Mucosa of descending colon (tissue), 3 donors: ENCODE data around the gene NHS. TPM values are rescaled to one million over a fixed set of nuclear protein-coding genes. Genes with fewer than 3 reads are reported as not detected.

Source experiments
- ATAC-seq: fragments of 200-7000 bp; cut with Tn5 transposase; one replicate; pipeline ENCODE4 v1.9.1; 2020; ENCODE audit warnings: mild to moderate bottlenecking, moderate library complexity
- DNase-seq, 3 donors: peaks; one replicate each; pipeline ENCODE4 v3.0.0-alpha.2; 2020
- H3K36me3 ChIP-seq: fragments of 200-600 bp; one replicate; pipeline ENCODE4 v1.8.0; 2021; ENCODE audit warnings: low read depth, mild to moderate bottlenecking
- H3K4me1 ChIP-seq: fragments of 200-600 bp; one replicate; pipeline ENCODE4 v1.8.0; 2021; ENCODE audit warnings: low read depth, mild to moderate bottlenecking
- H3K4me3 ChIP-seq: fragments of 200-600 bp; one replicate; pipeline ENCODE4 v1.8.0; 2021; ENCODE audit warnings: mild to moderate bottlenecking
- H3K9me3 ChIP-seq: fragments of 200-600 bp; one replicate; pipeline ENCODE4 v1.8.0; 2021; ENCODE audit warnings: mild to moderate bottlenecking
- intact Hi-C, 2 donors: fragments of 100-400 bp; cut with DNase I in 1 of 2; cut with micrococcal nuclease in 1 of 2; formaldehyde crosslinking; loops; one replicate each; pipeline versions ENCODE4 v1.11.0 to v1.11.1; 2022; cut with DNase I, micrococcal nuclease
- total RNA-seq, 3 donors: library from RNA; stranded (reverse); fragmentation: NEBNext Ultra II Directional in 2 of 3; extraction: Animal tissue kit (Norgen Biotek cat#: 25700) in 2 of 3; gene quantifications; one replicate each; pipeline versions ENCODE4 v1.2.1 to v1.2.4, GENCODE V29; 2021 to 2023
- TF ChIP-seq, protein P1 (sequence below): fragments of 200-600 bp; IDR thresholded peaks from one replicate; pipeline ENCODE4 v1.8.0; 2022; ENCODE audit warnings: antibody characterized with exemption, mild to moderate bottlenecking
- donor health status: DM: no; HTN: no; CAD: no; lungs with moderate emphysema.
- donor health status: DM: no; HTN: no; CAD: no.
- donor health status: DM: no; HTN: yes; CAD: no.

Gene NHS
- total RNA-seq, 3 donors from 2014 or later, result 1.8 to 11.7 (median 2.1) TPM

GRCh38 chrX:17623750-17624149 is 248.8 kb downstream of the NHS start:
- ATAC-seq, result no peak
- no peaks in the 10 kb centered on the region for H3K36me3 ChIP-seq
- no peak for DNase-seq
- no peak overlapping the region for H3K4me3 ChIP-seq
- H3K9me3 ChIP-seq, result no peaks in the 10 kb centered on the region
- TF ChIP-seq, protein P1, sequence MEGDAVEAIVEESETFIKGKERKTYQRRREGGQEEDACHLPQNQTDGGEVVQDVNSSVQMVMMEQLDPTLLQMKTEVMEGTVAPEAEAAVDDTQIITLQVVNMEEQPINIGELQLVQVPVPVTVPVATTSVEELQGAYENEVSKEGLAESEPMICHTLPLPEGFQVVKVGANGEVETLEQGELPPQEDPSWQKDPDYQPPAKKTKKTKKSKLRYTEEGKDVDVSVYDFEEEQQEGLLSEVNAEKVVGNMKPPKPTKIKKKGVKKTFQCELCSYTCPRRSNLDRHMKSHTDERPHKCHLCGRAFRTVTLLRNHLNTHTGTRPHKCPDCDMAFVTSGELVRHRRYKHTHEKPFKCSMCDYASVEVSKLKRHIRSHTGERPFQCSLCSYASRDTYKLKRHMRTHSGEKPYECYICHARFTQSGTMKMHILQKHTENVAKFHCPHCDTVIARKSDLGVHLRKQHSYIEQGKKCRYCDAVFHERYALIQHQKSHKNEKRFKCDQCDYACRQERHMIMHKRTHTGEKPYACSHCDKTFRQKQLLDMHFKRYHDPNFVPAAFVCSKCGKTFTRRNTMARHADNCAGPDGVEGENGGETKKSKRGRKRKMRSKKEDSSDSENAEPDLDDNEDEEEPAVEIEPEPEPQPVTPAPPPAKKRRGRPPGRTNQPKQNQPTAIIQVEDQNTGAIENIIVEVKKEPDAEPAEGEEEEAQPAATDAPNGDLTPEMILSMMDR, result no peak
- H3K4me1 ChIP-seq, result no peaks in the 10 kb centered on the region
- intact Hi-C loops, result no loop called here

GRCh38 chrX:17627026-17627425 is 252.0 kb downstream of the NHS start:
- intact Hi-C loops, result no loop called here
- Histone ChIP-seq H3K36me3 (no peaks in the 10 kb centered on the region), H3K9me3 (no peaks in the 10 kb centered on the region), H3K4me1 (no peaks in the 10 kb centered on the region), H3K4me3 (no peak overlapping the region)
- ATAC-seq (no peak), DNase-seq (no peak)
- TF ChIP-seq, protein P1, result no peak

- DNase-seq (no peak), ATAC-seq (no peak)
- intact Hi-C loops, result no loop called here
- Histone ChIP-seq H3K4me3 (no peak overlapping the region), H3K9me3 (no peaks in the 10 kb centered on the region), H3K4me1 (no peaks in the 10 kb centered on the region), H3K36me3 (no peaks in the 10 kb centered on the region)
- TF ChIP-seq, protein P1, result no peak
These were observed 254.0 kb downstream of the NHS start for GRCh38 chrX:17628976-17629375.

GRCh38 chrX:17629519-17629918 is 254.5 kb downstream of the NHS start:
- Histone ChIP-seq H3K4me3 (no peak overlapping the region), H3K36me3 (no peaks in the 10 kb centered on the region), H3K9me3 (no peaks in the 10 kb centered on the region), H3K4me1 (no peaks in the 10 kb centered on the region)
- no peak for ATAC-seq
- TF ChIP-seq, protein P1, result no peak
- DNase-seq, result no peak
- intact Hi-C loops, result no loop called here

GRCh38 chrX:17631647-17632046 is 256.6 kb downstream of the NHS start:
- H3K36me3 ChIP-seq, result no peaks in the 10 kb centered on the region
- DNase-seq, result no peak
- TF ChIP-seq, protein P1, result no peak
- no peak for ATAC-seq
- no peak overlapping the region for H3K4me3 ChIP-seq
- no peaks in the 10 kb centered on the region for H3K9me3 ChIP-seq
- H3K4me1 ChIP-seq, result no peaks in the 10 kb centered on the region
- intact Hi-C loops, result no loop called here

DNA sequence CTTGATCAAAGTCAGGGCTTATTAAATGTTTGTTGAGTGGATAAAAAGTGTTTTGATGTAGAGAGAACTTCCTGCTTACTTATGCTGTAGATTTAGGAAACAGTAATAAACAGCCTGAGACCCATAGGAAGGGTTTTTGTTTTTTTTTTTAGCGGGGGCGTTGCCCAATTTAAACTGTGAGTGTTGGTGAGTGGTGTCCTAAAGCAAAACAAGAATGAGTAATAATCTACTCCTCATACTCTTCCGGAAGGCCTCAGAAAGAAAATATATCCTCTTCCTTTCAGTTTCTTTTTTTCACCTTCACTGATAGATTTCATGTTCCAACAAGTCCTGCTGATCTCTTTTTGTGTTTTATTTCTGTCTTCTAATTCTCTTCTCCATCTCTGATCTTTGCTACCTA is 257.9 kb downstream of the NHS start:
- Histone ChIP-seq H3K4me1 (no peaks in the 10 kb centered on the region), H3K36me3 (no peaks in the 10 kb centered on the region), H3K9me3 (no peaks in the 10 kb centered on the region), H3K4me3 (no peak overlapping the region)
- ATAC-seq (no peak), DNase-seq (no peak)
- intact Hi-C loops, result no loop called here
- TF ChIP-seq, protein P1, result no peak
